Subcutaneous abdominal adipose tissue (tissue), 5 donors: Measurements from ENCODE around the gene EYA2.
"Not testable (repeated sequence)": the region's sequence is repeated elsewhere in the genome, so short reads cannot be mapped to it uniquely, and the experiment has no call there.

Experiments
- H3K27ac ChIP-seq: one replicate; pipeline ENCODE4 v1.7.0; 2013; ENCODE audit warnings: low read depth, mild to moderate bottlenecking, inconsistent platforms, low read length, moderate library complexity
- H3K27me3 ChIP-seq, 5 donors: one replicate each; pipeline ENCODE4 v1.7.0; 2013; ENCODE audit warnings: low read length in 5 of 5, inconsistent platforms in 1 of 5; ENCODE audit not compliant: control insufficient read depth in 5 of 5, insufficient read depth in 4 of 5
- H3K36me3 ChIP-seq, 5 donors: one replicate each; pipeline ENCODE4 v1.7.0; 2013; ENCODE audit warnings: low read length in 5 of 5; ENCODE audit not compliant: control insufficient read depth in 5 of 5, insufficient read depth in 5 of 5
- H3K4me1 ChIP-seq, 5 donors: one replicate each; pipeline ENCODE4 v1.7.0; 2013; ENCODE audit warnings: low read length in 5 of 5, mild to moderate bottlenecking in 3 of 5, moderate library complexity in 1 of 5; ENCODE audit not compliant: control insufficient read depth in 5 of 5, insufficient read depth in 5 of 5
- H3K4me3 ChIP-seq, 5 donors: one replicate each; pipeline ENCODE4 v1.7.0; 2013; ENCODE audit warnings: low read length in 5 of 5, low read depth in 1 of 5
- H3K9ac ChIP-seq, 5 donors: one replicate each; pipeline ENCODE4 v1.7.0; 2013; ENCODE audit warnings: low read length in 5 of 5, mild to moderate bottlenecking in 4 of 5, moderate library complexity in 3 of 5
- H3K9me3 ChIP-seq, 5 donors: one replicate each; pipeline ENCODE4 v1.7.0; 2013; ENCODE audit warnings: low read length in 5 of 5; ENCODE audit not compliant: control insufficient read depth in 5 of 5
- donor health status: healthy.
- donor health status: healthy.
- donor health status: healthy.
- donor health status: healthy.
- donor health status: healthy.

Gene EYA2

GRCh38 chr20:46922841-46923240, 28.2 kb downstream of the EYA2 start:
- not testable (repeated sequence) for H3K4me3 ChIP-seq, H3K9ac ChIP-seq, H3K27ac ChIP-seq, H3K36me3 ChIP-seq, H3K9me3 ChIP-seq, H3K27me3 ChIP-seq, H3K4me1 ChIP-seq

GRCh38 chr20:46923550-46923949, 28.9 kb downstream of the EYA2 start:
- no peak overlapping the region for H3K4me3 ChIP-seq
- H3K4me1 ChIP-seq, result peaks cover 0 to 6% (median 5%) of the 10 kb centered on the region in 5 donors
- no peak overlapping the region for H3K9ac ChIP-seq
- H3K36me3 ChIP-seq, result no peaks in the 10 kb centered on the region
- no peaks in the 10 kb centered on the region for H3K27me3 ChIP-seq
- H3K9me3 ChIP-seq, result peaks cover 0 to 4% (median 3%) of the 10 kb centered on the region in 5 donors
- H3K27ac ChIP-seq, result no peak overlapping the region

- Histone ChIP-seq H3K9ac (no peak overlapping the region), H3K36me3 (no peaks in the 10 kb centered on the region), H3K4me1 (peaks cover 0 to 47% (median 44%) of the 10 kb centered on the region in 5 donors), H3K4me3 (peak overlapping the region in 1 of 5 donors; percentile 30), H3K27ac (peak overlapping the region; percentile 67), H3K9me3 (peaks cover 0 to 3% (median 0%) of the 10 kb centered on the region in 5 donors), H3K27me3 (no peaks in the 10 kb centered on the region)
Observed at GRCh38 chr20:46928580-46929132, 34.0 kb downstream of the EYA2 start.

DNA sequence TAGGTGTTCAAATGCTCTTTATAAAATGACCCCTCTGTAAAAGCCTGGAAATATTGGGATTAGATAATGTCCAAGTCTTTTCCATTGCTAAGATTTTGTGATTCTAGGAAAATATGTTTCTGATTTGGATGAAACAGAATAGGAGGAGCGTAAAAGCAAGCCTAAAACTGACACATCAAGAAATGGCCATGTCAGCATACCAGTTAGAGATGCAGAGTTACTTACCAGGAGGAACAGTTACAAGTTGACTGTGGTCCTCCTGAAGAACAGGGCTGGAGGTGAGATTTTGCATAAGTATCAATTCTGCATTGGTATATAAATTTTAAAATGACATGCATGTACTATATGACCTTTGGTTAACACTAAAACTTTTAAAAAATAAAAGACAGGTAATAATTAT, 35.3 kb downstream of the EYA2 start:
- no peaks in the 10 kb centered on the region for H3K27me3 ChIP-seq
- H3K4me3 ChIP-seq, result no peak overlapping the region
- no peak overlapping the region for H3K9ac ChIP-seq
- H3K9me3 ChIP-seq, result peaks cover 0 to 3% (median 0%) of the 10 kb centered on the region in 5 donors
- H3K36me3 ChIP-seq, result no peaks in the 10 kb centered on the region
- peak overlapping the region; percentile 67 for H3K27ac ChIP-seq
- peaks cover 0 to 47% (median 44%) of the 10 kb centered on the region in 5 donors for H3K4me1 ChIP-seq

DNA sequence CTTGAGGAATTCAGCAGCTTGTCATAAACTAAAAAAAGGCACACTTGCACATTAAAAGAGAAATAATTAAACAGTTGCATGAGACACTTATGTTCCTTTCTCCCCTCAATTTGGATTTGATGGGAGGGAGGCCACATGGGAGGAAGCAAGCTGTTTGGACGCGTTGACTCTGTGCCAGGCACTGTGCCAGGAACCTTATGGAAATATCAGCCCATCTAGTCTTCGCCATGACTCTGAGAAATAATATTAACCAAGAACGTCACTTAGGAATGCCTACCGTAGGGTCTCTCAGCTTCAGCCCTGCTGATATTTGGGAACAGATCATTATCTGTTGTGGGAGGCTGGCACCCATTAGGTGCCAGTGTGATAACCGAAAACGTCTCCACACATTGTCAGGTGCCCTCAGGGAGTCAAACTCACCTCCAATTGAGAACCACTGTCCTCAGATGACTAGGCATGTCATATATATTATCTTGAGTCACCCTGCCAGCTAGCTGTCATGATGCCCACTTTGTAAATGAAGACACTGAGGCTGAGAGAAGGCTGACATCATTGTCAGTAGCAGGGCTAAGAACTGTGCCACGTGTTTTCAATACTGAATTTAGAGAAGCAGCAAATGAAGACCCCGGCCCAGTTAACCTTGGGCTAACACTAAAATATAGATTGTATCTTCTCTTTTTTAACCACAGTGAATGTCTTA, 36.1 kb downstream of the EYA2 start:
- peak overlapping the region; percentile 67 for H3K27ac ChIP-seq
- no peak overlapping the region for H3K9ac ChIP-seq
- H3K27me3 ChIP-seq, result no peaks in the 10 kb centered on the region
- H3K4me1 ChIP-seq, result peaks cover 0 to 47% (median 44%) of the 10 kb centered on the region in 5 donors
- no peaks in the 10 kb centered on the region for H3K36me3 ChIP-seq
- no peak overlapping the region for H3K4me3 ChIP-seq
- H3K9me3 ChIP-seq, result peaks cover 0 to 3% (median 0%) of the 10 kb centered on the region in 5 donors

GRCh38 chr20:46931699-46932098, 37.1 kb downstream of the EYA2 start:
- Histone ChIP-seq H3K4me1 (peaks cover 0 to 48% (median 46%) of the 10 kb centered on the region in 5 donors), H3K27ac (no peak overlapping the region), H3K27me3 (no peaks in the 10 kb centered on the region), H3K36me3 (no peaks in the 10 kb centered on the region), H3K4me3 (peak overlapping the region in 3 of 5 donors; percentile 0 to 30 (median 13)), H3K9ac (no peak overlapping the region), H3K9me3 (peaks cover 0 to 3% (median 0%) of the 10 kb centered on the region in 5 donors)

DNA sequence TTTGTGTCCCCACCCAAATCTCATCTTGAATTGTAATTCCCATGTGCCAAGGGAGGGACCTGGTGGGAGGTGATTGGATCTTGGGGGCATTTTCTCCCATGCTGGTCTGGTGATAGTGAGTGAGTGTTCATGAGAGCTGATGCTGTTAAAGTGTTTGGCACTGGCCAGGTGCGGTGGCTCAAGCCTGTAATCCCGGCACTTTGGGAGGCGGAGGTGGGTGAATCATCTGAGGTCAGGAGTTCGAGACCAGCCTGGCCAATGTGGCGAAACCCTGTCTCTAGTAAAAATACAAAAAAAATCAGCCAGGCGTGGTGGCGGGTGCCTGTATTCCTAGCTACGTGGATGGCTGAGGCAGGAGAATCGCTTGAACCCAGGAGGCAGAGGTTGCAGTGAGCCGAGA, 37.8 kb downstream of the EYA2 start:
- H3K27ac ChIP-seq, H3K27me3 ChIP-seq, H3K9me3 ChIP-seq: not testable (repeated sequence)

DNA sequence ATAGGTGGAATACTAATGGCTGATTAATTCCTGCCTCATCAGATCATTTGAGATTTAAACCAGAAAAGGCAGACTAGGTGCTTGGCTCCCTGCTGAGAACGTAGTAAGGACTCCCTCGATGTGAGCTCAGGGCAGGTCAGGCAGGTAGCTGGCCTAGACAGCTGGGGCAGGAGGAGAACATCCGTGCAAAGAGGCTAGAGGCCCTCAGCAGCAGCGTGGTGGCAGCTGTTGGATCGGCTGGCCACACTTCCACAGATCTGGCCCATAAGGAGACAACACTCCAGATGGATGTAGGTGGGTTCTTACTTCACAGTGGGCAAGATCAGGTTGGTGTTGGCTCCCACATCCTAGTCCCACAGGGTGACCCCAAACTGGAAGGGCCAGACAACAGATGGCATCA, 38.5 kb downstream of the EYA2 start:
- H3K4me3 ChIP-seq, result no peak overlapping the region
- no peak overlapping the region for H3K27ac ChIP-seq
- no peaks in the 10 kb centered on the region for H3K27me3 ChIP-seq
- no peak overlapping the region for H3K9ac ChIP-seq
- peaks cover 0 to 62% (median 54%) of the 10 kb centered on the region in 5 donors for H3K4me1 ChIP-seq
- H3K9me3 ChIP-seq, result no peaks in the 10 kb centered on the region
- no peaks in the 10 kb centered on the region for H3K36me3 ChIP-seq

More for the DNA sequence above, 37.8 kb downstream of the EYA2 start:
- not testable (repeated sequence) for H3K9ac ChIP-seq, H3K36me3 ChIP-seq, H3K4me3 ChIP-seq
- H3K4me1 ChIP-seq, result peaks cover 0 to 56% (median 54%) of the 10 kb centered on the region in 5 donors

DNA sequence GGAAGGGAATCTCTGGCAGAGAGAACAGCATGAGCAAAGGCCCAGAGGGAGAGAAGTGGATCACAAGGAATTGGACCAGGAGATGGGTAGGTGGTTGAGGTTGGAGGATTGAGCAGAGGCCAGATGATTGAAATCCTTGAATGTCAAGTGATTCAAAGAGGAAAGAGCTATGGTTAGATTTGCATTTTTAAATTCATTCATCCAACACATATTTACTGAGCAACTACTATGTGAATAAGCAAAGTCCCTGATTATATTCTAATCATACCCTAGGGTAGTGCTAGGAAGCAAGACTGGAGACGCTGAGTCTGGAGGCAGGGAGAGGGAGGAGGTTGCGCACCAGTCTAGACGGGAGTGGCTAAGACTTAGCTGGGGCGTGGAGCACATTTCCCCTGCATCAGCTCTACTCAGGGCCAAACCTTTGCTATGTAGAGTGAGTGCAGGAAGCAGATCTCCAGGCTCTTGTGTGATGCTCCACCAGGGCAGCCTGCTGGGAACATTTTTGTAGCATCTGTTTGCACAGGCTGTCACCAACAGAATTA, 40.2 kb downstream of the EYA2 start:
- Histone ChIP-seq H3K9ac (no peak overlapping the region), H3K9me3 (no peaks in the 10 kb centered on the region), H3K4me3 (no peak overlapping the region), H3K36me3 (no peaks in the 10 kb centered on the region), H3K27ac (no peak overlapping the region), H3K4me1 (peaks cover 0 to 51% (median 42%) of the 10 kb centered on the region in 5 donors), H3K27me3 (no peaks in the 10 kb centered on the region)

DNA sequence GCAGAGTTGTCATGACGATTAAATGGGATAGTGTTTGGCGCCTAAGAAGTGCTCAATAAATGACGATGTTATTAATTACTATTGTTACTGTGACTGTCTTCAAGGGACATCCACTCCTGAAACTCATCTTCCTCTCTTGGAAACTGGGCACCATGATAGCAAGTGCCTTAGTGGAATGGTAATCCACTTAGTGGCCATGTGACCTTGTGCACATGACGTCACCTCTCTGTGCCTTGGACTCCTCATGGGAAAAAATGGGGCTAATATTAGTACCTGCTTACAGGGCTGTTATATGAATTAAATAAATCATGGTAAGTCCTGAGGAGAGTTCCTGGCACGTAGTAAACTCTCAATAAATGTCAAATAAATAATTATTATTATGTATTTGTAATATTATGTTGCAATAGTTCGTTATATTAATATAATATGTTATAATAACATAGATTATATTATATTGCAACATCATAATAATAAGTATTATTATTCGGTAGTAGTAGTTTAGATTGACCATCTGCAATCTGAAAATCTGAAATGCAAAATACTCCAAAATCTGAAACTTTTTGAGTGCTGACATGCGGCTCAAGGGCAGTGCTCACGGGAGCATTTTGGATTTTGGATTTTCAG, 40.9 kb downstream of the EYA2 start:
- Histone ChIP-seq H3K9ac (no peak overlapping the region), H3K27me3 (no peaks in the 10 kb centered on the region), H3K36me3 (no peaks in the 10 kb centered on the region), H3K27ac (no peak overlapping the region), H3K4me1 (peaks cover 0 to 44% (median 36%) of the 10 kb centered on the region in 5 donors), H3K4me3 (no peak overlapping the region), H3K9me3 (no peaks in the 10 kb centered on the region)
